ENCODE results near the gene KLHL3. TPM values are rescaled to one million over a fixed set of nuclear protein-coding genes. Genes with fewer than 3 reads are reported as not detected.

Gene KLHL3
- total RNA-seq, 1 donor from 2014 or later, result 7.5 TPM

- intact Hi-C loops (cut with DNase I), result no loop called here
- Histone ChIP-seq H3K27ac (no peak overlapping the region), H3K9me3 (no peaks in the 10 kb centered on the region), H3K27me3 (no peaks in the 10 kb centered on the region), H3K36me3 (peaks cover 0 to 17% of the 10 kb centered on the region in 2 donors), H3K4me1 (no peaks in the 10 kb centered on the region), H3K4me3 (no peak overlapping the region)
- no peak for DNase-seq (ENCODE audit: low spot score in 2 of 2)
- TF ChIP-seq, protein P1, sequence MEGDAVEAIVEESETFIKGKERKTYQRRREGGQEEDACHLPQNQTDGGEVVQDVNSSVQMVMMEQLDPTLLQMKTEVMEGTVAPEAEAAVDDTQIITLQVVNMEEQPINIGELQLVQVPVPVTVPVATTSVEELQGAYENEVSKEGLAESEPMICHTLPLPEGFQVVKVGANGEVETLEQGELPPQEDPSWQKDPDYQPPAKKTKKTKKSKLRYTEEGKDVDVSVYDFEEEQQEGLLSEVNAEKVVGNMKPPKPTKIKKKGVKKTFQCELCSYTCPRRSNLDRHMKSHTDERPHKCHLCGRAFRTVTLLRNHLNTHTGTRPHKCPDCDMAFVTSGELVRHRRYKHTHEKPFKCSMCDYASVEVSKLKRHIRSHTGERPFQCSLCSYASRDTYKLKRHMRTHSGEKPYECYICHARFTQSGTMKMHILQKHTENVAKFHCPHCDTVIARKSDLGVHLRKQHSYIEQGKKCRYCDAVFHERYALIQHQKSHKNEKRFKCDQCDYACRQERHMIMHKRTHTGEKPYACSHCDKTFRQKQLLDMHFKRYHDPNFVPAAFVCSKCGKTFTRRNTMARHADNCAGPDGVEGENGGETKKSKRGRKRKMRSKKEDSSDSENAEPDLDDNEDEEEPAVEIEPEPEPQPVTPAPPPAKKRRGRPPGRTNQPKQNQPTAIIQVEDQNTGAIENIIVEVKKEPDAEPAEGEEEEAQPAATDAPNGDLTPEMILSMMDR (IDR thresholded peaks at IDR 0.05), result no peak
Measured at GRCh38 chr5:137638841-137639240, 97.0 kb downstream of the KLHL3 start.

- DNase-seq (ENCODE audit: low spot score in 2 of 2), result no peak
- intact Hi-C loops (cut with DNase I), result no loop called here
Measured at GRCh38 chr5:137636830-137637714, 98.8 kb downstream of the KLHL3 start.

GRCh38 chr5:137636099-137636498 lies 99.8 kb downstream of the KLHL3 start:
- no peak for DNase-seq (ENCODE audit: low spot score in 2 of 2)
- Histone ChIP-seq H3K36me3 (peaks cover 0 to 17% of the 10 kb centered on the region in 2 donors), H3K27ac (no peak overlapping the region), H3K9me3 (no peaks in the 10 kb centered on the region), H3K27me3 (no peaks in the 10 kb centered on the region), H3K4me1 (peaks cover 0 to 5% of the 10 kb centered on the region in 2 donors), H3K4me3 (no peak overlapping the region)
- TF ChIP-seq, protein P1 (IDR thresholded peaks at IDR 0.05), result no peak
- intact Hi-C loops (cut with DNase I), result no loop called here

More at GRCh38 chr5:137636830-137637714, 98.8 kb downstream of the KLHL3 start:
- Histone ChIP-seq H3K4me3 (no peak overlapping the region), H3K9me3 (no peaks in the 10 kb centered on the region), H3K36me3 (peaks cover 0 to 17% of the 10 kb centered on the region in 2 donors), H3K27me3 (no peaks in the 10 kb centered on the region), H3K4me1 (no peaks in the 10 kb centered on the region), H3K27ac (no peak overlapping the region)
- TF ChIP-seq, protein P1 (IDR thresholded peaks at IDR 0.05), result no peak

GRCh38 chr5:137635521-137635921 lies 100.4 kb downstream of the KLHL3 start:
- no peak overlapping the region for H3K27ac ChIP-seq
- no peaks in the 10 kb centered on the region for H3K27me3 ChIP-seq
- H3K4me3 ChIP-seq, result no peak overlapping the region
- no peak for DNase-seq (ENCODE audit: low spot score in 2 of 2)
- no peaks in the 10 kb centered on the region for H3K9me3 ChIP-seq
- TF ChIP-seq, protein P1 (IDR thresholded peaks at IDR 0.05), result no peak
- peaks cover 0 to 8% of the 10 kb centered on the region in 2 donors for H3K4me1 ChIP-seq
- intact Hi-C loops (cut with DNase I), result no loop called here
- H3K36me3 ChIP-seq, result peaks cover 0 to 17% of the 10 kb centered on the region in 2 donors

GRCh38 chr5:137633896-137634295 lies 102.0 kb downstream of the KLHL3 start:
- DNase-seq (ENCODE audit: low spot score in 2 of 2), result no peak
- intact Hi-C loops (cut with DNase I), result loop anchor here (5.0 kb wide), 1 partner anchor 398 kb away; the partner anchor contains the start of gene FAM13B
- TF ChIP-seq, protein P1 (IDR thresholded peaks at IDR 0.05), result no peak
- Histone ChIP-seq H3K27ac (no peak overlapping the region), H3K4me3 (no peak overlapping the region), H3K36me3 (peaks cover 0 to 17% of the 10 kb centered on the region in 2 donors), H3K27me3 (no peaks in the 10 kb centered on the region), H3K4me1 (peaks cover 4 to 17% of the 10 kb centered on the region in 2 donors), H3K9me3 (no peaks in the 10 kb centered on the region)
